Activated CD8-positive, alpha-beta memory T cell treated with anti-CD3 and anti-CD28 coated beads, Interleukin-2, amount 50 U/mL, for 24 hours (primary cell): ENCODE measurements around the gene SYTL1.

Source experiments
- DNase-seq: peaks from one replicate; pipeline ENCODE4 v3.0.0-alpha.2; 2020; ENCODE audit errors: extremely low read depth

SYTL1 gene

DNA sequence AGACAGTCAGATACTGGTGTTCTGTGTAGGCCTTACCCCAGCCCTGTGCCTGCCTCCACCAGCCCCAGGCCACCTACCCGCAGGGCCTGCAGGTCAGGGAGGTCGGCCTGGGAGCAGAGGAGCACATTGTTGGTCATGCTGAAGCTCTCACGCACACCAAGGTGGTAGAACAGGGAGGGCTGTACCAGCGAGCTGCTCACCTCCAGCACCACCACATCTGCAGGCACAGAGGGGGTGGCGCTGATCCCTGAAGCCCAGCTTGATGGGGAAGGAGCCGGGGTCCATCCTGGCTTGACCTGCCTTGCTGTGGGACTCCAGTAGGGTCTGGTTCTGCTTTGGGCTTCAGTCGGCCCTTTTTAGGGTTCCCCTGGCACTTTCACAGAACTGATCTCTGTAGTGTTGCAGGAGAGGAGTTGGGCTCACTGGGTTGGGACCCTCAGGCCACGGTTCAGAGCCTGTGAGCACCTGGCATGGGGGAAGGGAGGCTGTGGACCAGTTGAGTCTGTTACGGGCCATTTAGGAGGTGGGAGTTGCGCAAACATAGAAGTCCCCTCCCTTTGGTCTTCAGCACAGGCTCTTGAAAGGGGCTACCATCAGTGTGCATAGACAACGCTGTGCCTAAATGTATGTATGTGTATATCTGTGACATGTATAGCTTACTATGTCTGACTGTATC lies 23.0 kb downstream of the SYTL1 start:
- no peak for DNase-seq

DNA sequence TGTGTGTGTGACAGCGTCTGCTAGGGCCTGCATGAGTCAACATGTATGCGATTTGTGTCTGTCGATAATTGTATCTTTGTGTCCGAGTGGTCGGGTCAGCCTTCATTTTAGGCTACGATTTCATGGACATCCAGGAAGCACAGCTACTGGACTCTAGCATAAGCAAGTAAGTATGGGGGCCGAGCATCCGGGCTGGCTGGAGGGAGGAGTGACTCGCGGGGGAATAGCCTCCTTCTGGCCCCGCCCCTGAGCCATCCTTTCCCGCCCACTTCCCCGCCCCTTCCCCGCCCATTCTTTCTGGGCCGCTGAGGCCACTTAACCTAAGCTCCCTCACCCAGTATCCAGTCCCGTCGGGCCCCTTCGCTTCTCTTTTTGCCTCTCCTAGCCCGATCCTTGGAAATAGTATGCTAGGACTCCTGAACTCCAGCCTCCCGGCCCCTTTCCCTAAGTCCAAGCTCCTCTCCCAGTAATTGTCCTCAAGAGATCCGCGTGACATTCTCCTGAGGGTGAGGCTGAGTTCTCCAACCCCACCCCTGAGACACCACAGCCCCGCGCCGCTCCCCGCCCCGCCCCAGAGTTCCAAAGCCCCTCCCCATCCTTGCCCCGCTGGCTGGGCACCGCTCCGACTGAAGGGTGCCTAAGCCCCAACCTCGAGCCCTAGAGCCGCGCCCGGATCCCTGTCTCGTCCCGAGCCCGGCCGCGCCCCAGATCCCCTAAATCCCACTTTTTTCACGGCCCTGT lies 23.7 kb downstream of the SYTL1 start:
- peak; percentile 58 for DNase-seq

DNA sequence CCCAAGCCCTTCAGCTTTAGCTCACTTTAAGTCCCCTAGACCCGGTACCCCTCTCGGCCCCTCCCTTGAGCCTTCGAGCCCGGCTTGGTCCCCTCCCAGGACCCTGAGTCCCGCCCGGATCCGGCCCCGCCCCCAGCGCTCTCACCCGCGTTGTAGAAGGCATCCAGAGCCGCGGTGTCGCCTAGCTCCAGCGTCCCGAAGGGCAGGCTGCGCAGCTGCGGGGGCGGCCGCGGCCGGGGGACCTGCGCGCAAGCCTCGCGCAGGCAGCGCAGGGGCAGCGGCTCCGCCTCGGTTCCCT lies 24.2 kb downstream of the SYTL1 start:
- DNase-seq: peak; percentile 63

DNA sequence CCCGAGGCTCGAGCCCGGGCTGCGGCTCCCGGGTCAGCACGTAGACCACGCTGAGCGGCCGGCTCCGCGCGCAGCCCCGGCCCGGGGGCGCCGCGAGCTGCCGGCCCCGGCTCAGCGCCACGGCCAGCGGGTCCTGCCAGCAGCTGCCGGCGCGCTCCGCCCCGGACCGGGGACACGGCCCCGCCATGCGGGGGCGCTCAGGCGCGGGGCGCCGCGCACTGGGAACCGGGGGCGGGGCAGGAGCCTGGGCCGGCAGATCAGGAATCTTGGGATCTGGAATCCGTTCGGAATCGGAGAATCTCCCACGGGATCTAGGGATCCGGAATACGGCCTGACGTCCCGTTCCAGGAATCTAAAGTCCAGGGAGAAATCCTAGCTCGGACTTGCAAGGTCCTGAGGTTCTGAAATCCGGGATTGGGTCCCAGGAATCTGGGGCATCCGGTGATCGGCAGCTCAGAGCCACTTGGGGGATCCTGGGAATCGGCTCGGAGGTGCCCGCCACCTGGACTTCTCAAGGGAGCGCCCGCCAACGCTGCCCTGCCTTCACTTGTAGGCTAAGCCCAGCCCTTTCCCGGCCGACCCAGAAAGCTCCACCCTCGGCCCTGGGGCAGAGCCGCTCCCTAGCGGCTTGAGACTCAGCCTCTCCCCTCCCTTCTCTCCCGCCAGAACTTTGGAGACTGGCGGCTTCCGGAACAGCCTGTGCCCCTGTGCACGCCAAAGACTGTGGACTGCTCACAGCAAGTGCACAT lies 24.8 kb downstream of the SYTL1 start, which contains the start of gene MAP3K6:
MAP3K6 (minus strand) TSS at position 551 of the 749 bp plus-strand sequence; CDS start at position 187, 364 bp downstream.
- DNase-seq: no peak

DNA sequence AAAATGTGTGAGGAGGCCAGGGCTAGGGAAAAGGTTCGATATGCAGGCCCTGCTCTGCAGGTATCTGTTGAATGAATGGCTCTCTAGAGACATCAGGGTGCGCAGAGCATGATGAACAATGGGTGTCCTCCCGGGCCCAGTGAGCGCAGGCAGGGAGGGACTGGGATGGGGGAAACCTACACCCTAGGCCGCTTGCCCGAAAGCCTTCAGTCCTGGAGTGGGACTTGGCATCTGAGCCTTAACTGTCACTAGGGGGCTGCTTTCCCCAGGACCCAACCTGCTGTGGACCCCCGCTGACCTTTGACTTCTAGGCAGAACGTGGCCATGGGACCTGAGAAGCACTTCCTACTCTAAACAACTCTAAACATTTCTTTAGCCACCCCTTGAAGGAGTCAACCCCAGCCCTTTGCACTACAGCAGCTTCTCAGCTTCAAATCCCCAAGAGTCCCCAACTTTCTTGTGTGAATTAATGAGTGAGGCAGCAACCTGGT lies 25.4 kb downstream of the SYTL1 start:
- DNase-seq: no peak

DNA sequence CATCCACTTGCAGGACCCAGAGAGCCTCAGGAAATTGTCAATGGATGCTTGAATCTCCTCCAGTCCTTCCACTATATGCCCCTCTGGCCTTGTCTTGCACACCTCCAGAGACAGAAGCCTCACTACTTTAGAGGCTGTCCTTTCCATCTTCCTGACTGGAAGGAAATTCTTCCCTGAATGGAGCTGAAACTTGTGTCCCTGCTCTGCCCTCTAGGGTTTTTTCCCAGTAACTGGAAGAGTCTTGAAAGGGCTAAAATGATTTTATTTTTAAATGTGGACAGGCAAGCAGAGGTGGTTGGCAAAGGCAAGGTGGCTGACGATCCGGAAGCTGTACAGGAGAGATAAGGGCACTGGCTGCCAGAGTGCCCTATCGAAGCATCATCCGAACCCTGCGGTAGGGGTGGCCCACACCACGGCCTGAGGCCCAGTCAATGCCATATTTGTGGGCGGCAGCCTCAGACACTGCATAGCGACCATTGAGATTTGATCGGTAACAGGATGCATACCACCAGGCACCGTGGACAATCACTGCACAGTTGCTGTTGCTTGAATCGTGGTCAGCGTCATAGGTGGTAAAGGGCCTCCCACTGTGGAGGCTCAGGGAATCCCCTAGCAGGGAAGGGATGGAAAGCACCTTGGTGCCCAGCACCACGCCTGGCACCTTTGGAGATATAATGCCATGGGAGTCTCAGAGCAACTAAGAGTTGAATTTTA lies 27.2 kb downstream of the SYTL1 start:
- DNase-seq: no peak

DNA sequence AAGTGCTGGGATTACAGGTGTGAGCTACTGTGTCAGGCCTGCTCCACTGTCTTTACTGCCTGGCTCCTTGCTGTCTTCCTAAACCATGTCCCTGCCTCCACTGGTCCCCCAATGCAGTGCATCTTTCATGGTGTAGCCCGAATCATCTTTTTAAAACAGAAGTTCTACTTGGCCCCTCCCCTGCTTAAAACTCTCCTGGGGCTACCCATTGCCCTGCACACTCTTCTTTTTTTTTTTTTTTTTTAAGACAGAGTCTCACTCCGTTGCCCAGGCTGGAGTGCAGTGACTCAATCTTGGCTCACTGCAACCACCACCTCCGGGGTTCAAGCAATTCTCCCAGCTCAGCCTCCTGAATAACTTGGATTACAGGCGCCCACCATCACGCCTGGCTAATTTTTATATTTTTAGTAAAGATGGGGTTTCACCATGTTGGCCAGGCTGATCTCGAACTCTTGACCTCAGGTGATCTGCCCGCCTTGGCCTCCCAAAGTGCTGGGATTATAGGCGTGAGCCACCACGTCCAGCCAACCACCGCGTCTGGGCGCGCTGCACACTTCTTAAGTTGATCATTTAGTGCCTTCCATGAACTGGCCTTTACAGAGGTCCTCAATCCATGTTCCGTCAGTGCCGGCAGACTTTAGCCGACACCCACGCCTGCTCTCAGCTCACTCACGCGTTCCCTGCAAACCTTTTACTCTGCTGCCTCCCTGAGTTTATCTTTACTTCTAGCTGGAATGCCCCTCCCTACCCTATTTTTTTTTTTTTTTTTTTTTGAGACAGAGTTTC lies 30.4 kb downstream of the SYTL1 start:
- DNase-seq: no peak

DNA sequence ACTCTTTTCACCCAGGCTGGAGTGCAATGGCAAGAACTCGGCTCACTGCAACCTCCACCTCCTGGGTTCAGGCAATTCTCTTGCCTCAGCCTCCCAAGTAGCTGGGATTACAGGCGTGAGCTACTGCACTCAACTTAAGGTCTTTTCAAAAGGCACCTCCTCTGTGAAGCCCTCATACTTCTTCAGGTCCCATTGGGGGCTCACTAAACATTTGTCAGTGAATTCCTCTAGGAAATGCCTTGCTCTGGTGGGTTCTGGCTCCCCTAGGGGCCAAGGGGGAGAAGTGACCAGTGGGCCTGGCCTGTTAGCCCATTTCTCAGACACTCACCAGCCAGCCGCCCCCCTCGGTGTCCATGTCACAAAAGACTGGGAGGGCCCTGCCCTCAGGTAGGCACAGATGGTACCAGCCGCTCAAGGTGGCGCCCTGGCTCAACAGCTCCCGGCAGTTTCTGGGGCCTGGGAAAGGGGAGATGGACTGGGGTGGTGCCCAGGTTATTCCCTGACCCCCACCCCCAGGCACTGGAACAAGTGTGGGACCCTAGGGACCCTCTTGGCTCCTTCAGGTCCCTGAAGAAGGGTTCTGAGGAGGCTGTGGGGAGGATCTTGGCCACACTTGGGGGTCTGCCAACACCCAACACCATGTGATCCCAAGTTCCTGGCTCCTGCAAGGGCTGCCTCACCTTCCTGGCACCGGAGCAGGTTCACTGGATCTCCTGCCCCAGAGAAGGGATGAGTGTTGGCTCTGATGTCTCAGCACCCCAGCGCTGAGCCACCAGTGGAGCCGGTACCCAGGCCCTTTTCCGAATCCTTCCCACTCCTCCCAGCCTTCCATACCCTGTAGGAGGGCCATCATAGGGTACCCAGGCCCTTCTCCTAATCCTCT lies 31.2 kb downstream of the SYTL1 start:
- DNase-seq: no peak

DNA sequence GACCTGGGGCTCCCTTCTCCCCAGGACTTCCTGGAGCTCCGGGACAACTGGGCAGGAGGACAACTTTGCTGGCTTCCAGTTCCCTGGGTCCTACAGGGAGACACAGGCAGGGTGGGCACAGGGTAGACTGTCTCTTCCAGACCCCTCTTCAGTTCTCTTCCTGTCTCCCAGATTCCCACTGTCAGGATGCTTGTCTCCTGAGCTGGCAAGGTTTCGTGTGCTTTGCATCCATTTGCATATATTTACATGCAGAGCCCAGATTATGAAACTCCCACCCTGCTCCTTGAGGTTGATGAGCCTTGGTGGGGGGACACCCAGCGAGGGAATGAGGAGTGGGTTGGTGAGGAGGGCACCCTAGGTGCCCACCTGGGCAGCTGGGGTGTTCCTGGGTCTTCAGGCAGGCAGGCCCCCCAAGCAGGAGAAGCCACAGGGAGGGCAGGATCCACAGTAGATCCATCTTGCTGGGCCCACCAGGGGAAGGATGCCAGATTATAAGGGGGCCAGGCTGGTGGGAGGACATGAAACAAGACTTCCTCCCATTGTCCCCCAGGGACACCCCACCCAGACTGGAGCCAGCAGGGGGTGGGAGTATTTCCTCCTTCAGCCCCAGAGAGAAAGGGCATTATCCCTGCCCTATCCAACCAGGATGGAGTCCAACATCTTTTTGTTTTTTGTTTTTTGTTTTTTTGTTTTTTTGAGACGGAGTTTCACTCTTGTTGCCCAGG lies 32.7 kb downstream of the SYTL1 start, which contains the start of gene FCN3:
FCN3 (minus strand) TSS at position 463 of the 725 bp plus-strand sequence; CDS start at position 457, 6 bp downstream.
- no peak for DNase-seq

DNA sequence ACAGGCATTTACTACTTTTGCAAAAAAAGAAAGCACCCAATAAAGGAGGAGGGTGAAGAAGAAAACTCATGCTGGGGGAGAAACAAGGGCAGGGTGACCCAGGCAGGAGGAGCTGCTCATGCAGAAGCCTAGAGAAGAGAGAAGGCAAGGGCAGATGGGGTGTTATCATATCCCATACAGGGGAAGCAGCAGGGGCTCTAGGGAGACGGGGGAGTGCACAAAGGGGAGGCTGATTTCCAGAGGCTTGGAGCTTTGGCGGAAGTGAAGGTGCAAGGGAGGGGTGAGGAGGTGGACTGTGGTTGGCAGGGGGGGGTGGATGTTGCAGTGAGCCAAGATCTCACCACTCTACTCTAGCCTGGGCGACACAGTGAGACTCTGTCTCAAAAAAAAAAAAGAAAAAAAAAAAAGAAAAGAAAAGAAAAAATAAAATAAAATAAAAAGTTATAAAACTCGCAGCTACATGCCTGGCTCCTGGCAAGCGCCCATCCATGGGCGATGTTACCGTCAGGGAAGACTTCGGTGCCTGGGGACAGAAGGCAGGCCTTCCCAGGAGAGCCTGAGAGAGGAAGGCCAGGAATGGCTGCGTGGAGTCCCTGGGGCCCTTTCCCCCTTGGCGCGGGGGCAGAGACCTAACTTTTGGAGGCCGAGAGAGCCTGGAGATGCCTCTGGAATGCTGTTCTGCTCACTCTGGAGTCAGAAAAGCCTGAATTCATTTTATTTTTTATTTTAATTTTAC lies 36.1 kb downstream of the SYTL1 start:
- DNase-seq: no peak

DNA sequence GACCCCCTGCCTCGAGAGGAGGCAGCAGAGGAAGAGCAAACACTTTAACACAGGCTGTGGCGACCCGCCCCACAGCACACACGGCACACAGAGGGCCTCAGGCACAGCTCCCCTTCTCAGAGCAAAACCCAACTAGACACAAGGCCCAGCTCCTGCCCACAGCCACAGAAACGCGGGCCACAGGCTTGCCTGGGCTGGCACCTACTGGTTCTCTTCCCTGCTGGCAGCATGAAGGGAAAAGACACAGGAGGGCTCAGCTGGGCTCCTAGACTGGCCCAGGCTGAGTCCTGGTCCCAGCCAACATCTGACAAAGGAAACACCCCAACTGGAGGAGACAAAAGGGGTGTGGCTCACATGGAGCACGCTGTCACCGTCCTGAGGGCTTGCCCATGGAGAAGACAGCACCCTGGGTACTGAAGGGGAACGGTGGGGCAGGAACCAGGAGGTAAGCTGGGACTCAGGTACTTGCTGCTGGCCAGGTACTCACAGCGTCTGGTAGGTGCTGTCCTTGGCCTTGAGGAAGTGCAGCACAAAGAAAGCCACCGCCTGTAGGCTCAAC lies 37.8 kb downstream of the SYTL1 start:
- DNase-seq: no peak

DNA sequence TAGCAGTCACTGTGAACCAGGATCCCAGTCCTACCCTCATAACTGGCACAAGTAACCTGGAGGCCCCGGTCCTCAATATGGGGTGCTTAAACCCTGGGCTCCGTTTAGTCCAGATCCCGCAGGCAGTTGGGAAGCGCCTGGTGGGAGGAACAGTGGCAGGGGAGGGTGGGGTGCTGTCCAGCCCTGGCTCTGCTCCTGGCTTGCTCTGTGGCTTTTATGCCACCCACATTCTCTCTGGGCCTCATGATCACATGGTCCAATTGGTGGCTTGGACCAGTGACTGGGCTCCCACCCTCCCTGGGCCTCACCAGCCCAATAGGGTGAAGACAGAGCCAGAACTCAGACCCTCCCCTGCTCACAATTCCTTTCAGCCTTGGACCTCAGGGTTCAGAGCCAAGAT lies 38.4 kb downstream of the SYTL1 start:
- DNase-seq: no peak

DNA sequence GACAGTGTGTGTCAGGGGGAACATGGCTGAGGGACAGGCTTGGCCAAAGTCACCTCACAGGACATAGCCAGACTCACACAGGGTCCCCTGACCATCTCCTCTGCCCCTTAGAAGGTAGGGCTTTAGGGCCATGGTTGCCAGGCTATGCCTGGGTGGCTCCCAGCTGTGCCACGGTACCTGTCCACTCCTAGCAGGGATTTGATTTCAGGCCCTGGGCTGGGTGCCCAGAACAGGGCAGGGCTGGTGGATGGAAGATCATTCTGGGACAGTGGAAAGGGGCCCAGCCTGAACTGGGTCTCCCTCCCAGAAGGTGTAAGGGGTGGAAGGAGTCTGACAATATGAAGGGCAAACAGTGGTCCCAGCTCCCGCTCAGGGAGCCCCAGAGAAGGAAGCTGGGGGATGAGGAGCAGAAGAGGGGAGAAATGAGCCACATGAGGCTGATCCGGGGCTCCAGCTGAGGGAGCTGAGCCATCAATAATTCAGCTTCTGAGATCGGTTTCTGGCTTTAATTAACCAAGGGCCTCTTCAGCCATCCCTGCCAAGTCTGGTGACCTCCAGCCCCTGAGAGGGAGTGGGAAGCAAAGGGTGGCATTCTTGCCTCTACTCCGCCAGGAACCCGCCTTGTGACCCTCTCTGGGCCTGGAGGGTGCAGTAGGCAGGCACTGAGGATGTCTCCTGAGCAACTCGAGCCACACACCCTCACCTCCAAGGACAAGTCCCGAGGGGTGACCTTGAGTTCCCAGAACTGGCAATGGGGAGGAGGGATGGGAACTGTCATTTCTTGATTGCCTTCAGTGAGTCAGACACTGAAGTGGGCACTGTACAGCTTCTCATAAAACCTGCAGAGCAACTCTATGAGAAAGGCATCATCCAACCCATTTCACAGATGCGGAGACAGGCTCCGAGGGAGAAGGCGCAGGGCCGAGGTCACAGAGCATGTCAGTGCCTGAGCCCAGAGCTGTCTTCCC lies 39.2 kb downstream of the SYTL1 start:
- DNase-seq: no peak

DNA sequence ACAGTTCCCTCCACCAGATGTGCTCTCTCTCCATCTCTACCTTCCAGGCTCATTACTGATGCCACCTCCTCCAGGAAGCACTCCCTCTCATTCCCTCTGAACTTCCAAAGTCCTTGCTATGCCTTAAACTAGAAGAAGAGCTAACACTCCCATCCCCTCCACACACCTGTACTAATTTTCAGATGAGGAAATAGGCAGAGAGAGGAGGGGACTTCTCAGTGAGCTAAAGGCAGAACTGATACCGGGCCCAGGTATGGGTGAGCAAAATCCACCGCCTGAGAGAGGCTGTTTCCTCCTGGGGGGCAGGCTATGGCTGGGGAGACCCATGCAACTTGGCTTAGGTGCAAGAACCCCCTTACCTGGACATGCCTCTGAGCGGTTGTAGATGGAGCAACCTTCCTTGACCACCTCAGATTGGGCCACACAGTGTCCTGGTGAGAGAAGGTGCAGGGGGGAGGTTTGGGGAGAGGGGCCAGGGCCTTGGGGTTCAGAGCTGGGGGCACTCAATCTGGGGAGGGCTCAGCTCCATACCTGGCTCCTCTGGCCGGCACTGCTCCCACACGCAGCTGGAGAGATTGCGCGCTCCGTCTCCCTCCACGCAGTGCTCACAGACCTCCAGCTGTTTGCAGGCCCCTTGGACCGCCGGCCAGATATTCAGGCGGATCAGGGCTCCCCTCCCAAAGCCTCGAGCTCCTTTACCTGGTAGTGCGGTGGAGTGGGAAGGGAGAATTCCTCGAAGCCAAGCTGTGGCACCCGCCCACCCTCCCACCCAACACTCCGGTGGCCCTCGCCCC lies 40.3 kb downstream of the SYTL1 start:
- DNase-seq: no peak

DNA sequence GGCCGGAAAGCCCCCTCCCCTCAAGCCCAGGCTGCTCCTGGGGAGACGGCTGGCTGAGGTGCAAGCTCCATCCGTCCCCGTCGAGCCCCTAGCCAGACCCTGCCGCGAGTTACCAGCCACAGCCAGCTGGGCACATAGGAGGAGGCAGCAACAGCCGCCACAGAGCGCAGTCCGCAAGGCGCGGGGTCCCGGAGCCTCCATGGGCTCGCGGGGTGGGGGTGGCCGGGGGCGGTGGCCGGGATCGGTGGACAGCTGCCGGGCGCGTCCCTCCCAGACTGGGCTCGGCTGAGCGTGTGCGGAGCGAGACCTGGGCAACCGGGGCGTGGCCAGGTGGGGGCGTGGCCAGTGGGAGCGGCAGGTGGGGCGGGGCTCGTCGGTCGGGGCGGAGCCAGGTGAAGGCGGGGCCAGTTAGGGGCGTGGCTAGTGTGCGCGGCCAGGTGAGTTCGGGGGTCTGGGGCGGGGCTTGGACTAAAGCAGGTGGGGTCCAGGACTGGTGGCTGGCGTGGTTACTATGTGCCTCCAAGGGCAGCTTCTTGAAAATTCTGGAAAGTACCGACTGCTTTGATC lies 41.3 kb downstream of the SYTL1 start, which contains the start of gene CD164L2:
CD164L2 (minus strand) TSS at position 295 of the 567 bp plus-strand sequence; CDS start at position 201, 94 bp downstream.
- no peak for DNase-seq

DNA sequence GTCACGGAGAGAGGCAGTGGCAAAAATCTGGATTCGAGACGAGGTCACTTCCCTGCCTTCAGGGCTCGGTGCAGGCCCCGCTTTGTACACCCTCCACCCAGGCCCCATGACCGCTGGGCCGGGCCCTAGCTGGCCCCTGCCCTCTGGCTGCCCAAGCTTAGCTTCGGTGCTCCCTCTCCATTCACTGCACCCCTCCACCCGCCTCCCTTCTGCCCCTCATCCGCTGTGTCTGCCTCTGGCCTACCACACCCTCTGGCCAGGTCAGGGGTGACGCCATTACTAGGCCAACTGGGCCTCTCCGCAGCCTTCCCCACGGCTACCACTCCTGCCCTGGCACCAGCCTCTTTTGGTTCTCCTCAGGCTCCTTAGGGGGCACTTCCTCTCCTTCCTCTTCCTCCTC lies 41.8 kb downstream of the SYTL1 start:
- DNase-seq: no peak
